Prostate gland (tissue), 2 donors: ENCODE results near the gene SLC51A.

Experiments used
- CTCF ChIP-seq, 4 experiments: fragments of 200-600 bp in 2 of 4; fragments of 450-650 bp in 2 of 4; sonication (generic) in 2 of 4; IDR thresholded peaks; 1 replicate in 3 of 4; 2 replicates in 1 of 4; pipeline ENCODE4 v1.5.1; 2016 to 2019; ENCODE audit warnings: antibody characterized with exemption in 4 of 4, mild to moderate bottlenecking in 2 of 4, moderate library complexity in 2 of 4
- POLR2A ChIP-seq: fragments of 450-650 bp; IDR thresholded peaks from one replicate; pipeline ENCODE4 v1.6.1; 2016; ENCODE audit warnings: antibody characterized with exemption, mild to moderate bottlenecking
- POLR2AphosphoS5 ChIP-seq: sonication (generic); formaldehyde crosslinking; IDR thresholded peaks from one replicate; pipeline ENCODE4 v1.6.1; 2017; ENCODE audit warnings: antibody characterized with exemption

DNA sequence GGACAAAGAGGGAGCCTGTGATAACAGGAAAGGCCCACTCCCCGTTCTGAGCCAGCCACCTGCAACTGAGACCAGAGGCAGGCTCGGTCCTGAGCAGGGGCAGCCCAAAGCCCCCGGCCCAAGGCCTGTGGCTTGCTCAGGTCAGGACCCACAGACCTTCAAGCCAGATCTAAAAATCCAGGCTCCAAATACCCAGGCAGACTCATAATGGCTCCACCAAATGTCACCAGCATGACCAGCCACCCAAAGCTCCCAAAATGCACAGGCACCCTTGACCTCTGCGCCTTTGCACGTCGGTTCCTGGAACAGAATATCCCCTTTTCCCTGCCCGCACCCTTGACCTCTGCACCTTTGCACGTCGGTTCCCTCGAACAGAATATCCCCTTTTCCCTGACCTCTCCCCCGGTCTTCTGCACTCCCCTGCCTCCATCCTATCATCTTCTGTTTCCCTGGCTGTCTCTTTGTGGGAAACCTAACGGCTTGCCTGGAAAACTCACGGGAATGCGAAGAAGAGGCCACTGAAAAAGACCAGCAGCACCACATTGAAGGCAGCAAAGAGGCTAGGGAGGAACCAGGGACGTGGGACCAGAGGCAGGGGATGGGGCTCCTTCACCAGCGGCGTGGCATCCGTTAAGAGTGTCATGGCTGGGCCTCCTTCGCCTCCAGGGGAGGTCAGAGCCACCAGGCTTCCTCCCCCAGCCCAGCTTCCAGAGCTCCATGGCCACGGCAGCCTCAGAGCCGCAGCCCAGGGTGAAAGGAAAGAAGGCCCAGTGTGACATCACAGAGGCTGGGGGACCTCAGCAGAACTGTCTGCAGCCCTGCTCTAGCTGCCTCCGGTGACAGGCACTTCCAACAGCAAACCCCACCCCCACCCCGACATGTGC lies 5.4 kb upstream of the SLC51A start, which contains the start of gene ZDHHC19:
- TF ChIP-seq CTCF (IDR thresholded peaks at IDR 0.05) (no peak), POLR2A (no peak), POLR2AphosphoS5 (no peak)
